OCI-LY3 (cell line): Measurements from ENCODE around the gene FKBP9.
A peak's percentile ranks its signal among the peaks of the same experiment; 100 is the strongest.

ENCODE experiments used
- H2AFZ ChIP-seq: fragments of 200-600, 300-600 bp; shearing (Covaris generic); 2 replicates; pipeline ENCODE4 v1.6.0; 2014; ENCODE audit warnings: antibody characterized with exemption, low read depth, low read length
- H3K27ac ChIP-seq: fragments of 200-600, 300-600 bp; sonication (generic); 2 replicates; pipeline ENCODE4 v1.5.1; 2014; ENCODE audit warnings: mild to moderate bottlenecking, low read length, moderate library complexity, mixed read lengths
- H3K27me3 ChIP-seq: fragments of 200-600, 300-600 bp; sonication (generic); 2 replicates; pipeline ENCODE4 v1.6.1; 2014; ENCODE audit warnings: low read depth, low read length, mixed read lengths
- H3K36me3 ChIP-seq: fragments of 200-600, 300-600 bp; sonication (generic); replicated peaks from 2 replicates; pipeline ENCODE3; 2014; ENCODE audit warnings: low read depth, low read length, mixed read lengths
- H3K4me1 ChIP-seq: fragments of 300-600, 200-600 bp; sonication (generic); 2 replicates; pipeline ENCODE4 v1.6.1; 2014; ENCODE audit warnings: low read length, mixed read lengths
- H3K4me2 ChIP-seq: fragments of 200-600, 300-600 bp; sonication (generic); 2 replicates; pipeline ENCODE4 v1.6.1; 2014; ENCODE audit warnings: low read length, mixed read lengths
- H3K4me3 ChIP-seq: fragments of 300-600, 200-600 bp; sonication (generic); 2 replicates; pipeline ENCODE4 v1.5.1; 2014; ENCODE audit warnings: antibody characterized with exemption, mild to moderate bottlenecking, low read length, moderate library complexity
- H3K79me2 ChIP-seq: fragments of 300-600, 200-600 bp; shearing (Covaris generic); 2 replicates; pipeline ENCODE4 v1.6.1; 2014; ENCODE audit warnings: mild to moderate bottlenecking, low read length, mixed read lengths
- H3K9ac ChIP-seq: fragments of 300-600, 200-600 bp; shearing (Covaris generic); 2 replicates; pipeline ENCODE4 v1.6.0; 2014; ENCODE audit warnings: mild to moderate bottlenecking, low read length, moderate library complexity
- H3K9me3 ChIP-seq: fragments of 200-600, 300-600 bp; shearing (Covaris generic); 2 replicates; pipeline ENCODE4 v1.6.1; 2014; ENCODE audit warnings: low read length, mixed read lengths; ENCODE audit not compliant: insufficient read depth
- H4K20me1 ChIP-seq: fragments of 200-600, 300-600 bp; sonication (generic); 2 replicates; pipeline ENCODE4 v1.6.1; 2016; ENCODE audit warnings: low read length, mixed read lengths; ENCODE audit not compliant: insufficient read depth
- EZH2phosphoT487 ChIP-seq: fragments of 200-600 bp; shearing (Covaris generic); IDR thresholded peaks from 2 replicates; pipeline ENCODE4 v1.6.1; 2018; ENCODE audit warnings: antibody characterized with exemption, mixed run types, low read depth
- TF ChIP-seq, protein P1 (sequence below): fragments of 200-600, 300-600 bp; sonication (generic); IDR thresholded peaks from 2 replicates; pipeline ENCODE4 v1.5.1; 2014; ENCODE audit warnings: antibody characterized with exemption, low read length, low read depth

FKBP9 gene

GRCh38 chr7:33048704-33049103, 91.5 kb downstream of the FKBP9 start:
- Histone ChIP-seq H3K27me3 (no peaks in the 10 kb centered on the region), H3K4me3 (no peak overlapping the region), H2AFZ (no peak overlapping the region), H3K9me3 (no peaks in the 10 kb centered on the region), H4K20me1 (peaks cover 55% of the 10 kb centered on the region), H3K4me2 (no peak overlapping the region), H3K36me3 (peaks cover 4% of the 10 kb centered on the region), H3K9ac (no peak overlapping the region), H3K4me1 (peaks cover 45% of the 10 kb centered on the region), H3K27ac (no peak overlapping the region), H3K79me2 (peaks cover 89% of the 10 kb centered on the region)
- TF ChIP-seq EZH2phosphoT487, result no peak
- TF ChIP-seq, protein P1, sequence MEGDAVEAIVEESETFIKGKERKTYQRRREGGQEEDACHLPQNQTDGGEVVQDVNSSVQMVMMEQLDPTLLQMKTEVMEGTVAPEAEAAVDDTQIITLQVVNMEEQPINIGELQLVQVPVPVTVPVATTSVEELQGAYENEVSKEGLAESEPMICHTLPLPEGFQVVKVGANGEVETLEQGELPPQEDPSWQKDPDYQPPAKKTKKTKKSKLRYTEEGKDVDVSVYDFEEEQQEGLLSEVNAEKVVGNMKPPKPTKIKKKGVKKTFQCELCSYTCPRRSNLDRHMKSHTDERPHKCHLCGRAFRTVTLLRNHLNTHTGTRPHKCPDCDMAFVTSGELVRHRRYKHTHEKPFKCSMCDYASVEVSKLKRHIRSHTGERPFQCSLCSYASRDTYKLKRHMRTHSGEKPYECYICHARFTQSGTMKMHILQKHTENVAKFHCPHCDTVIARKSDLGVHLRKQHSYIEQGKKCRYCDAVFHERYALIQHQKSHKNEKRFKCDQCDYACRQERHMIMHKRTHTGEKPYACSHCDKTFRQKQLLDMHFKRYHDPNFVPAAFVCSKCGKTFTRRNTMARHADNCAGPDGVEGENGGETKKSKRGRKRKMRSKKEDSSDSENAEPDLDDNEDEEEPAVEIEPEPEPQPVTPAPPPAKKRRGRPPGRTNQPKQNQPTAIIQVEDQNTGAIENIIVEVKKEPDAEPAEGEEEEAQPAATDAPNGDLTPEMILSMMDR, result no peak

GRCh38 chr7:33050535-33051318, 93.5 kb downstream of the FKBP9 start:
- Histone ChIP-seq H3K36me3 (peaks cover 8% of the 10 kb centered on the region), H3K4me3 (peak overlapping the region; percentile 35), H4K20me1 (peaks cover 50% of the 10 kb centered on the region), H3K9me3 (no peaks in the 10 kb centered on the region), H2AFZ (no peak overlapping the region), H3K4me2 (peak overlapping the region; percentile 64), H3K79me2 (peaks cover 92% of the 10 kb centered on the region), H3K27ac (peak overlapping the region; percentile 44), H3K4me1 (peaks cover 33% of the 10 kb centered on the region), H3K27me3 (no peaks in the 10 kb centered on the region), H3K9ac (no peak overlapping the region)
- TF ChIP-seq, protein P1, result peak; percentile 57
- no peak for TF ChIP-seq EZH2phosphoT487

GRCh38 chr7:33053721-33054120, 96.5 kb downstream of the FKBP9 start:
- no peaks in the 10 kb centered on the region for H3K9me3 ChIP-seq
- H3K4me1 ChIP-seq, result peaks cover 30% of the 10 kb centered on the region
- no peak overlapping the region for H3K4me2 ChIP-seq

GRCh38 chr7:33054261-33054964, 97.2 kb downstream of the FKBP9 start:
- Histone ChIP-seq H3K27me3 (no peaks in the 10 kb centered on the region), H3K36me3 (peaks cover 3% of the 10 kb centered on the region), H4K20me1 (peaks cover 48% of the 10 kb centered on the region), H3K27ac (no peak overlapping the region), H3K79me2 (peaks cover 91% of the 10 kb centered on the region), H3K4me3 (no peak overlapping the region), H3K9me3 (no peaks in the 10 kb centered on the region), H2AFZ (no peak overlapping the region), H3K4me2 (no peak overlapping the region), H3K4me1 (peaks cover 24% of the 10 kb centered on the region), H3K9ac (no peak overlapping the region)
- TF ChIP-seq, protein P1, result no peak
- no peak for TF ChIP-seq EZH2phosphoT487

More at GRCh38 chr7:33053721-33054120, 96.5 kb downstream of the FKBP9 start:
- Histone ChIP-seq H3K9ac (no peak overlapping the region), H4K20me1 (peaks cover 45% of the 10 kb centered on the region), H2AFZ (no peak overlapping the region), H3K36me3 (peaks cover 3% of the 10 kb centered on the region), H3K4me3 (no peak overlapping the region), H3K27ac (no peak overlapping the region), H3K27me3 (no peaks in the 10 kb centered on the region), H3K79me2 (peaks cover 91% of the 10 kb centered on the region)
- TF ChIP-seq, protein P1, result no peak
- TF ChIP-seq EZH2phosphoT487, result no peak
